Measurements from ENCODE around the gene FAM53A. TPM values are rescaled to one million over a fixed set of nuclear protein-coding genes. Genes with fewer than 3 reads are reported as not detected.

The FAM53A gene
- total and polyA plus RNA-seq, 10 of the 15 experiments (the other 5 are each of a cell fraction or from before 2014, with no cell fraction given) = 0.02 to 0.87 (median 0.38) TPM; not detected in 2

- TF ChIP-seq PRDM15 (CRISPR knock-in tag; IDR thresholded peaks at IDR 0.05) (no peak), NFIC (IDR thresholded peaks at IDR 0.05; ENCODE audit: low read depth, low read length) (no peak), CBX5 (IDR thresholded peaks at IDR 0.05; ENCODE audit: low read depth) (no peak), ESRRA (IDR thresholded peaks at IDR 0.05; ENCODE audit: low read length) (no peak), CEBPB (IDR thresholded peaks at IDR 0.05; ENCODE audit: borderline replicate concordance in 1 of 2, low read depth in 2 of 2, low read length in 2 of 2) (no peak), RELA (IDR thresholded peaks at IDR 0.05; ENCODE audit: borderline replicate concordance, partially characterized antibody) (no peak), MLLT1 (IDR thresholded peaks at IDR 0.05) (peak; percentile 70; the same call in 1 of the 2 replicates), MYC (IDR thresholded peaks at IDR 0.05; ENCODE audit: insufficient read depth, insufficient read length, insufficient replicate concordance, low read length, severe bottlenecking) (peak; percentile 73), MEF2A (IDR thresholded peaks at IDR 0.05; ENCODE audit: insufficient read depth, low read depth, low read length) (no peak), FOS (IDR thresholded peaks at IDR 0.05; ENCODE audit: borderline replicate concordance, extremely low read depth, insufficient read length) (no peak), IKZF1 (conservative IDR thresholded peaks at IDR 0.05) (peak; percentile 93), NKRF (conservative IDR thresholded peaks at IDR 0.05) (peak; percentile 95), JUND (IDR thresholded peaks at IDR 0.05; ENCODE audit: low read depth, low read length) (peak; percentile 98), RAD51 (IDR thresholded peaks at IDR 0.05) (peak; percentile 33; the same call in 1 of the 2 replicates), BCL11A (IDR thresholded peaks at IDR 0.05; ENCODE audit: low read depth, low read length) (no peak), SREBF1 (IDR thresholded peaks at IDR 0.05; ENCODE audit: low read length) (peak; percentile 93), ZBED1 (IDR thresholded peaks at IDR 0.05; ENCODE audit: borderline replicate concordance) (no peak), STAT3 (IDR thresholded peaks at IDR 0.05; ENCODE audit: low read depth, low read length) (no peak), NFYA (IDR thresholded peaks at IDR 0.05; ENCODE audit: borderline replicate concordance, low read depth, low read length) (no peak; the same call in 1 of the 2 replicates), POLR2AphosphoS5 (IDR thresholded peaks at IDR 0.05; ENCODE audit: low read length) (peak; percentile 74), PML (IDR thresholded peaks at IDR 0.05; ENCODE audit: low read length) (no peak), SMAD5 (IDR thresholded peaks at IDR 0.05; ENCODE audit: low read depth) (no peak; the same call in 1 of the 2 replicates)
These were observed 28.3 kb upstream of the FAM53A start, which contains the start of gene SLBP (continued) for GRCh38 chr4:1712216-1713002.

Measured in GM12878 (cell line).